Fibroblast of lung (primary cell): Measurements from ENCODE around the gene S100A11. TPM values are rescaled to one million over a fixed set of nuclear protein-coding genes. Genes with fewer than 3 reads are reported as not detected.

Experiments used
- DNase-seq, 2 donors: peaks; one replicate each; pipeline versions ENCODE4 v3.0.0 to v3.0.0-alpha.2; 2010; ENCODE audit warnings: low read depth in 2 of 2
- H2AFZ ChIP-seq: 2 replicates; pipeline ENCODE4 v1.5.1; 2012; ENCODE audit warnings: low read length, control low read depth, inconsistent platforms
- H3K27ac ChIP-seq: 2 replicates; pipeline ENCODE4 v1.5.1; 2011; ENCODE audit warnings: low read length, control low read depth; ENCODE audit not compliant: insufficient read depth
- H3K27me3 ChIP-seq: 2 replicates; pipeline ENCODE4 v1.5.1; 2011; ENCODE audit warnings: mild to moderate bottlenecking, low read length; ENCODE audit not compliant: control insufficient read depth, insufficient read depth
- H3K36me3 ChIP-seq: 2 replicates; pipeline ENCODE4 v1.5.1; 2011; ENCODE audit warnings: low read length; ENCODE audit not compliant: control insufficient read depth, insufficient read depth
- H3K4me1 ChIP-seq: 2 replicates; pipeline ENCODE4 v1.5.1; 2011; ENCODE audit warnings: low read length; ENCODE audit not compliant: control insufficient read depth, insufficient read depth; ENCODE audit errors: extremely low read depth
- H3K4me2 ChIP-seq: 2 replicates; pipeline ENCODE4 v1.5.1; 2011; ENCODE audit warnings: low read length, control low read depth; ENCODE audit not compliant: insufficient read depth; ENCODE audit errors: extremely low read depth
- H3K4me3 ChIP-seq, 4 experiments: fragments of 200-600 bp in 1 of 4; sonication (generic) in 1 of 4; replicated peaks in 1 of 4; 2 replicates each; pipeline ENCODE4 v1.5.1; 2011 to 2016; ENCODE audit warnings: low read length in 4 of 4, low read depth in 3 of 4, mild to moderate bottlenecking in 3 of 4, control low read depth in 2 of 4, inconsistent platforms in 1 of 4, mixed read lengths in 1 of 4; ENCODE audit not compliant: insufficient read depth in 1 of 4; ENCODE audit errors: control extremely low read depth in 1 of 4
- H3K79me2 ChIP-seq: 2 replicates; pipeline ENCODE4 v1.5.1; 2012; ENCODE audit warnings: mild to moderate bottlenecking, low read length, inconsistent platforms; ENCODE audit not compliant: control insufficient read depth, insufficient read depth
- H3K9ac ChIP-seq: 2 replicates; pipeline ENCODE4 v1.5.1; 2011; ENCODE audit warnings: mild to moderate bottlenecking, low read length, control low read depth; ENCODE audit not compliant: insufficient read depth
- H3K9me3 ChIP-seq: 2 replicates; pipeline ENCODE4 v1.5.1; 2012; ENCODE audit warnings: low read depth, low read length; ENCODE audit not compliant: control insufficient read depth, insufficient read depth
- H4K20me1 ChIP-seq: 2 replicates; pipeline ENCODE4 v1.5.1; 2011; ENCODE audit warnings: low read length; ENCODE audit not compliant: control insufficient read depth, insufficient read depth; ENCODE audit errors: extremely low read depth
- EZH2 ChIP-seq: IDR thresholded peaks from 2 replicates; pipeline ENCODE4 v1.5.1; 2012; ENCODE audit warnings: low read length, control low read depth, mild to moderate bottlenecking; ENCODE audit errors: missing control alignments
- polyA plus RNA-seq, 2 donors: library from polyadenylated mRNA; depleted of rRNA in 1 of 2; stranded (reverse) in 1 of 2; unstranded in 1 of 2; fragments of >200 nt; gene quantifications; 2 replicates each; pipeline ENCODE4 v1.2.1, GENCODE V29; 2011 to 2012; ENCODE audit warnings: missing spikeins in 1 of 2
- total RNA-seq: library from RNA; depleted of rRNA; stranded (reverse); fragments of >200 nt; gene quantifications from 2 replicates; pipeline ENCODE4 v1.2.1, GENCODE V29; 2014
- TF ChIP-seq, protein P1 (sequence below), 2 donors: IDR thresholded peaks in 1 of 2; conservative IDR thresholded peaks in 1 of 2; 1 replicate in 1 of 2; 2 replicates in 1 of 2; pipeline ENCODE4 v1.5.1; 2011 to 2012; ENCODE audit warnings: low read length in 2 of 2, control low read depth in 1 of 2, inconsistent platforms in 1 of 2, low read depth in 1 of 2, mild to moderate bottlenecking in 1 of 2

S100A11 gene
- total and polyA plus RNA-seq, 2 donors (not counting 1 experiment from before 2014, with no cell fraction given), result 55.8 to 1,144 TPM

DNA sequence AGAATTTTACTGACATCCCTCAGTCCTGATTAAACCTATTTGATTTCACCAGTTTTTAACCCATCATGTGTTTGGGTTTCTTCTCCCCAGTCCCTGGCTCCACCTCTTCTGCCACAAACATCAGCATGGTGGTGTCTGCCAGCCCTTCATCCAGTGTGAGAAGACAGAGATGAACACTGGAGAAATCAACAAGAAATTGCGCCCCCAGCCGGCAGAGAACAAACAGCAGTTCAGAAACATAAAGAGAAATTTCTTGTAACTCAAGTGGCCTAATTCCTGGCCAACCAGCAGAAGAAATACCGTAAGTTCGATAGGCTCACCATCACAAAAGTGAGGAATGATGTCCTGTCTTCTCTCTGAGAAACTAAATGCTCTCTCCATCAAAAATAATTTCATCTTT is 18.3 kb downstream of the S100A11 start:
- TF ChIP-seq, protein P1, sequence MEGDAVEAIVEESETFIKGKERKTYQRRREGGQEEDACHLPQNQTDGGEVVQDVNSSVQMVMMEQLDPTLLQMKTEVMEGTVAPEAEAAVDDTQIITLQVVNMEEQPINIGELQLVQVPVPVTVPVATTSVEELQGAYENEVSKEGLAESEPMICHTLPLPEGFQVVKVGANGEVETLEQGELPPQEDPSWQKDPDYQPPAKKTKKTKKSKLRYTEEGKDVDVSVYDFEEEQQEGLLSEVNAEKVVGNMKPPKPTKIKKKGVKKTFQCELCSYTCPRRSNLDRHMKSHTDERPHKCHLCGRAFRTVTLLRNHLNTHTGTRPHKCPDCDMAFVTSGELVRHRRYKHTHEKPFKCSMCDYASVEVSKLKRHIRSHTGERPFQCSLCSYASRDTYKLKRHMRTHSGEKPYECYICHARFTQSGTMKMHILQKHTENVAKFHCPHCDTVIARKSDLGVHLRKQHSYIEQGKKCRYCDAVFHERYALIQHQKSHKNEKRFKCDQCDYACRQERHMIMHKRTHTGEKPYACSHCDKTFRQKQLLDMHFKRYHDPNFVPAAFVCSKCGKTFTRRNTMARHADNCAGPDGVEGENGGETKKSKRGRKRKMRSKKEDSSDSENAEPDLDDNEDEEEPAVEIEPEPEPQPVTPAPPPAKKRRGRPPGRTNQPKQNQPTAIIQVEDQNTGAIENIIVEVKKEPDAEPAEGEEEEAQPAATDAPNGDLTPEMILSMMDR (conservative IDR thresholded peaks at IDR 0.05 in 1 of 2, IDR thresholded peaks at IDR 0.05 in 1 of 2; ENCODE audit: low read depth in 1 of 2, low read length in 2 of 2), result peak; percentile 21 to 46
- TF ChIP-seq EZH2, result no peak
- Histone ChIP-seq H3K9ac (no peak overlapping the region), H3K4me3 (no peak overlapping the region), H3K9me3 (no peaks in the 10 kb centered on the region), H3K36me3 (no peaks in the 10 kb centered on the region), H3K27ac (no peak overlapping the region), H3K4me1 (no peaks in the 10 kb centered on the region), H3K79me2 (no peaks in the 10 kb centered on the region), H3K4me2 (no peak overlapping the region), H4K20me1 (no peaks in the 10 kb centered on the region), H2AFZ (no peak overlapping the region), H3K27me3 (peaks cover 15% of the 10 kb centered on the region)
- DNase-seq, result no peak

DNA sequence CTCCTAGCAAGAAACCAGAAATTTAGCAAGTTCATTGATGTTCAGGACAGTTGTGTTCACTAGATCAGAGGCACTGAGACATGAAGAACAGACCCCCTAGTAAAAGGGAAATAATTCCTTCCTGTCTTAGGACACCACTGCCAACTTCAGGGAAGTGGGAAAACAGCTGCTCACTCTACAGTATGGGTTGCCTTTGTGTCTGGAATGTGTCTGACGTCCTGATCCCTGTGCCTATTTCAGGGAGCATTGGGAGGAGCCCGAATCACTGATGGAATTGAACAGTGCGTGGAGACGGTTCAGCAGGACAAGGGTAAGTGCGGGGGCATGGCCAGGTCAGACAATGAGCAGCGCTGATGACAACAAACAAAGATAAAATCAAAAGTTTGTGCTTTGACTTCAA is 21.0 kb downstream of the S100A11 start:
- H3K4me3 ChIP-seq, result no peak overlapping the region
- H4K20me1 ChIP-seq, result no peaks in the 10 kb centered on the region
- H3K4me2 ChIP-seq, result no peak overlapping the region
- H3K9me3 ChIP-seq, result no peaks in the 10 kb centered on the region
- H3K27me3 ChIP-seq, result peaks cover 10% of the 10 kb centered on the region
- no peak for DNase-seq
- no peaks in the 10 kb centered on the region for H3K79me2 ChIP-seq
- H3K4me1 ChIP-seq, result no peaks in the 10 kb centered on the region
- no peak overlapping the region for H3K9ac ChIP-seq
- no peaks in the 10 kb centered on the region for H3K36me3 ChIP-seq
- TF ChIP-seq EZH2, result no peak
- TF ChIP-seq, protein P1 (conservative IDR thresholded peaks at IDR 0.05 in 1 of 2, IDR thresholded peaks at IDR 0.05 in 1 of 2; ENCODE audit: low read depth in 1 of 2, low read length in 2 of 2), result no peak
- no peak overlapping the region for H3K27ac ChIP-seq
- no peak overlapping the region for H2AFZ ChIP-seq

DNA sequence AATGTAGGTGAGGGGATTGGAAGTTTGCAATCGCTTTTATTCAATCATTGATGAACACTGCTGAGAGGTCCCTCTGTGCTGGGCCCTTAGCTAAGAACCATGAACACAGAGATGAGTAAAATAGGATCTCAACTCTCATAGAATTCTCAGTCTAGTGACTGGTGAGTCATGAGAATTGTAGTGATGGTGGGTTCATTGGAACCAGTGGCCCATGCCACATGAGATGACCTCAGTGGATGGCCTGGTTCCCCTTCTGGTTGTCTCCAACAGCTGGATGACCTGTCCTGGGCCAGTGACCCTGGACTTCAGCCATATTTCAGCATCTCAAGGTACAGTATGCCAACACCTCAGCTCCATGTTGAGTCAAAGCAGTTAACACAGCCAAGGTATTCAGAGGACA is 21.9 kb downstream of the S100A11 start:
- H3K4me3 ChIP-seq, result no peak overlapping the region
- no peaks in the 10 kb centered on the region for H4K20me1 ChIP-seq
- peaks cover 10% of the 10 kb centered on the region for H3K27me3 ChIP-seq
- no peak overlapping the region for H2AFZ ChIP-seq
- no peaks in the 10 kb centered on the region for H3K9me3 ChIP-seq
- no peak overlapping the region for H3K9ac ChIP-seq
- DNase-seq, result no peak
- H3K36me3 ChIP-seq, result no peaks in the 10 kb centered on the region
- no peak overlapping the region for H3K27ac ChIP-seq
- H3K79me2 ChIP-seq, result no peaks in the 10 kb centered on the region
- no peaks in the 10 kb centered on the region for H3K4me1 ChIP-seq
- no peak for TF ChIP-seq EZH2
- TF ChIP-seq, protein P1 (conservative IDR thresholded peaks at IDR 0.05 in 1 of 2, IDR thresholded peaks at IDR 0.05 in 1 of 2; ENCODE audit: low read depth in 1 of 2, low read length in 2 of 2), result no peak
- no peak overlapping the region for H3K4me2 ChIP-seq
